Pulmonary artery endothelial cell (primary cell): ENCODE measurements around the gene CTIF. TPM values are rescaled to one million over a fixed set of nuclear protein-coding genes. Genes with fewer than 3 reads are reported as not detected.

Experiments
- DNase-seq: peaks from one replicate; pipeline ENCODE4 v3.0.0-alpha.2; 2011; ENCODE audit warnings: low read depth, low spot score
- total RNA-seq: library from RNA; depleted of rRNA; stranded (reverse); fragments of >200 nt; gene quantifications from 2 replicates; pipeline ENCODE4 v1.2.3, GENCODE V29; 2014

Gene CTIF
- total RNA-seq, 1 donor from 2014 or later, result 15.2 TPM

- DNase-seq, result no peak
Measured at GRCh38 chr18:48600456-48601090, 61.7 kb downstream of the CTIF start.

- DNase-seq, result no peak
Measured at GRCh38 chr18:48601343-48601742, 62.5 kb downstream of the CTIF start.

- DNase-seq, result no peak
Measured at GRCh38 chr18:48602759-48603390, 64.0 kb downstream of the CTIF start.

GRCh38 chr18:48605408-48605845 lies 66.6 kb downstream of the CTIF start:
- no peak for DNase-seq

GRCh38 chr18:48607056-48607984 lies 68.5 kb downstream of the CTIF start:
- DNase-seq, result no peak

- DNase-seq, result no peak
Measured at GRCh38 chr18:48608581-48608980, 69.8 kb downstream of the CTIF start.

- no peak for DNase-seq
Measured at GRCh38 chr18:48609114-48609513, 70.3 kb downstream of the CTIF start.

GRCh38 chr18:48609820-48610815 lies 71.3 kb downstream of the CTIF start:
- DNase-seq, result no peak

GRCh38 chr18:48611203-48611602 lies 72.4 kb downstream of the CTIF start:
- no peak for DNase-seq

GRCh38 chr18:48611785-48612480 lies 73.1 kb downstream of the CTIF start:
- DNase-seq, result no peak

GRCh38 chr18:48612511-48612910 lies 73.7 kb downstream of the CTIF start:
- DNase-seq, result no peak

- no peak for DNase-seq
Measured at GRCh38 chr18:48612917-48613316, 74.1 kb downstream of the CTIF start.

- no peak for DNase-seq
Measured at GRCh38 chr18:48613589-48614404, 75.0 kb downstream of the CTIF start.

- DNase-seq, result no peak
Measured at GRCh38 chr18:48615566-48616401, 77.0 kb downstream of the CTIF start.

- DNase-seq, result no peak
Measured at GRCh38 chr18:48616484-48617255, 77.8 kb downstream of the CTIF start.

GRCh38 chr18:48617844-48618497 lies 79.1 kb downstream of the CTIF start:
- DNase-seq, result no peak

GRCh38 chr18:48619016-48619415 lies 80.2 kb downstream of the CTIF start:
- DNase-seq, result no peak
